ENCODE data around the gene HAUS3. TPM values are rescaled to one million over a fixed set of nuclear protein-coding genes. Genes with fewer than 3 reads are reported as not detected.

HAUS3 gene
- total and polyA plus RNA-seq, 2 of the 13 experiments (the other 11 are each of a cell fraction or from before 2014, with no cell fraction given): 3.9 to 12.6 TPM

GRCh38 chr4:2273657-2274319, 31.9 kb upstream of the HAUS3 start:
- BruUV-seq (replicated peaks): no TSS peak
- Histone ChIP-seq H4K20me1 (ENCODE audit: insufficient read depth, low read length) (no peaks in the 10 kb centered on the region), H3K4me1 (ENCODE audit: insufficient read depth, low read length) (no peaks in the 10 kb centered on the region), H3K4me3 (replicated peaks in 1 of 3; ENCODE audit: insufficient read depth in 1 of 3, low read depth in 2 of 3, low read length in 3 of 3) (no peak overlapping the region), H3K9ac (ENCODE audit: insufficient read depth, low read depth, low read length) (no peak overlapping the region), H3K27me3 (ENCODE audit: control insufficient read depth in 1 of 2, insufficient read depth in 2 of 2, low read length in 2 of 2) (peaks cover 12 to 53% of the 10 kb centered on the region in 2 experiments; a peak in 4 of 5 replicates), H3K4me2 (ENCODE audit: low read depth, low read length) (no peak overlapping the region), H3K36me3 (replicated peaks in 1 of 2; ENCODE audit: control insufficient read depth in 1 of 2, insufficient read depth in 2 of 2, low read length in 2 of 2) (no peaks in the 10 kb centered on the region), H3K79me2 (ENCODE audit: insufficient read depth, low read length) (no peaks in the 10 kb centered on the region), H2AFZ (ENCODE audit: low read length) (no peak overlapping the region), H3K9me3 (ENCODE audit: low read length) (no peaks in the 10 kb centered on the region), H3K27ac (ENCODE audit: extremely low read length, insufficient read depth, low read length) (no peak overlapping the region)
- ATAC-seq: no peak
- in situ Hi-C loops (cut with HindIII; ENCODE audit: extremely low pct_ligation_motif_present, low pct_unique_long_range_greater_than_20kb) (no loop called here), intact Hi-C loops (cut with micrococcal nuclease; ENCODE audit: unreplicated experiment) (no loop called here)
- ChIA-PET POLR2A (interaction anchor here (1.4 kb wide), 1 partner anchor 12 kb away, joined by 3 read pairs; the partner anchor contains the start of gene MXD4), CTCF (ENCODE audit: low intra/inter-chr PET ratio, low total read pairs) (no interaction called here)
- FAIRE-seq: no peak
- 32% methylated on average over 8 of the region's 24 CpGs for WGBS (ENCODE audit: low lambda C conversion rate)
- DNase-seq (ENCODE audit: low spot score): no peak
- no peak for TF ChIP-seq HNRNPUL1 (IDR thresholded peaks at IDR 0.05; ENCODE audit: low read depth, low read length)
- TF ChIP-seq, protein P1, sequence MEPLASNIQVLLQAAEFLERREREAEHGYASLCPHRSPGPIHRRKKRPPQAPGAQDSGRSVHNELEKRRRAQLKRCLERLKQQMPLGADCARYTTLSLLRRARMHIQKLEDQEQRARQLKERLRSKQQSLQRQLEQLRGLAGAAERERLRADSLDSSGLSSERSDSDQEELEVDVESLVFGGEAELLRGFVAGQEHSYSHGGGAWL (CRISPR knock-in tag; IDR thresholded peaks at IDR 0.05): no peak
- TF ChIP-seq CENPX (CRISPR knock-in tag; IDR thresholded peaks at IDR 0.05): no peak
- TF ChIP-seq, protein P2, sequence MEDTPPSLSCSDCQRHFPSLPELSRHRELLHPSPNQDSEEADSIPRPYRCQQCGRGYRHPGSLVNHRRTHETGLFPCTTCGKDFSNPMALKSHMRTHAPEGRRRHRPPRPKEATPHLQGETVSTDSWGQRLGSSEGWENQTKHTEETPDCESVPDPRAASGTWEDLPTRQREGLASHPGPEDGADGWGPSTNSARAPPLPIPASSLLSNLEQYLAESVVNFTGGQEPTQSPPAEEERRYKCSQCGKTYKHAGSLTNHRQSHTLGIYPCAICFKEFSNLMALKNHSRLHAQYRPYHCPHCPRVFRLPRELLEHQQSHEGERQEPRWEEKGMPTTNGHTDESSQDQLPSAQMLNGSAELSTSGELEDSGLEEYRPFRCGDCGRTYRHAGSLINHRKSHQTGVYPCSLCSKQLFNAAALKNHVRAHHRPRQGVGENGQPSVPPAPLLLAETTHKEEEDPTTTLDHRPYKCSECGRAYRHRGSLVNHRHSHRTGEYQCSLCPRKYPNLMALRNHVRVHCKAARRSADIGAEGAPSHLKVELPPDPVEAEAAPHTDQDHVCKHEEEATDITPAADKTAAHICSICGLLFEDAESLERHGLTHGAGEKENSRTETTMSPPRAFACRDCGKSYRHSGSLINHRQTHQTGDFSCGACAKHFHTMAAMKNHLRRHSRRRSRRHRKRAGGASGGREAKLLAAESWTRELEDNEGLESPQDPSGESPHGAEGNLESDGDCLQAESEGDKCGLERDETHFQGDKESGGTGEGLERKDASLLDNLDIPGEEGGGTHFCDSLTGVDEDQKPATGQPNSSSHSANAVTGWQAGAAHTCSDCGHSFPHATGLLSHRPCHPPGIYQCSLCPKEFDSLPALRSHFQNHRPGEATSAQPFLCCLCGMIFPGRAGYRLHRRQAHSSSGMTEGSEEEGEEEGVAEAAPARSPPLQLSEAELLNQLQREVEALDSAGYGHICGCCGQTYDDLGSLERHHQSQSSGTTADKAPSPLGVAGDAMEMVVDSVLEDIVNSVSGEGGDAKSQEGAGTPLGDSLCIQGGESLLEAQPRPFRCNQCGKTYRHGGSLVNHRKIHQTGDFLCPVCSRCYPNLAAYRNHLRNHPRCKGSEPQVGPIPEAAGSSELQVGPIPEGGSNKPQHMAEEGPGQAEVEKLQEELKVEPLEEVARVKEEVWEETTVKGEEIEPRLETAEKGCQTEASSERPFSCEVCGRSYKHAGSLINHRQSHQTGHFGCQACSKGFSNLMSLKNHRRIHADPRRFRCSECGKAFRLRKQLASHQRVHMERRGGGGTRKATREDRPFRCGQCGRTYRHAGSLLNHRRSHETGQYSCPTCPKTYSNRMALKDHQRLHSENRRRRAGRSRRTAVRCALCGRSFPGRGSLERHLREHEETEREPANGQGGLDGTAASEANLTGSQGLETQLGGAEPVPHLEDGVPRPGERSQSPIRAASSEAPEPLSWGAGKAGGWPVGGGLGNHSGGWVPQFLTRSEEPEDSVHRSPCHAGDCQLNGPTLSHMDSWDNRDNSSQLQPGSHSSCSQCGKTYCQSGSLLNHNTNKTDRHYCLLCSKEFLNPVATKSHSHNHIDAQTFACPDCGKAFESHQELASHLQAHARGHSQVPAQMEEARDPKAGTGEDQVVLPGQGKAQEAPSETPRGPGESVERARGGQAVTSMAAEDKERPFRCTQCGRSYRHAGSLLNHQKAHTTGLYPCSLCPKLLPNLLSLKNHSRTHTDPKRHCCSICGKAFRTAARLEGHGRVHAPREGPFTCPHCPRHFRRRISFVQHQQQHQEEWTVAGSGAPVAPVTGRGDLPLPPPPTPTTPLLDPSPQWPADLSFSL (CRISPR knock-in tag; IDR thresholded peaks at IDR 0.05): no peak
- no peak for TF ChIP-seq HIVEP1 (CRISPR knock-in tag; IDR thresholded peaks at IDR 0.05)
- TF ChIP-seq ZBTB40 (IDR thresholded peaks at IDR 0.05): no peak
- TF ChIP-seq ZBTB40 (CRISPR knock-in tag; IDR thresholded peaks at IDR 0.05): no peak
- no peak for TF ChIP-seq NFIB (CRISPR knock-in tag; IDR thresholded peaks at IDR 0.05; ENCODE audit: borderline replicate concordance)

All from HepG2 (cell line).